Astrocyte (in vitro differentiated cells and primary cell): ENCODE results near the gene PP2D1.

Experiments used
- EZH2 ChIP-seq: IDR thresholded peaks from 2 replicates; pipeline ENCODE4 v1.6.1; 2012; ENCODE audit warnings: mild to moderate bottlenecking, low read length, inconsistent platforms; ENCODE audit not compliant: insufficient read depth
- TF ChIP-seq, protein P1 (sequence below): IDR thresholded peaks from 2 replicates; pipeline ENCODE4 v1.5.1; 2011; ENCODE audit warnings: low read depth, mild to moderate bottlenecking, inconsistent platforms, low read length, moderate library complexity; ENCODE audit not compliant: insufficient read depth

DNA sequence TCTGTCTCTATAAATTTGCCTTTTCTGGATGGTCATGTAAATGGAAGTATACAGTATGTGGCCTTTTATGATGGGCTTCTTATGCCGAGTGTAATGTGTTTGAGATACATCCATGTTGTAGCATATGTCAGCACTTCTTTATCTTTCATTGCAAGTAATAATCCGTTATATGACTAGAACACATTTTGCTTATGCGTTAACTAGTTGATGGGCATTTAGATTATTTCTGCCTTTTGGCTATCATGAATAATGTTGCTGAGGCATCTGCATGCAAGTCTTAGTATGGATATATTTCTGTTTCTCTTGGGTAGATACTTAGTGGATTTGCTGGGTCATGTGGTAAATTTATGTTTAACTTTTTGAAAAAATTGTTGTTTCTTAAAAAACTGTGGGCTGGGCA, 47.9 kb upstream of the PP2D1 start:
- TF ChIP-seq, protein P1, sequence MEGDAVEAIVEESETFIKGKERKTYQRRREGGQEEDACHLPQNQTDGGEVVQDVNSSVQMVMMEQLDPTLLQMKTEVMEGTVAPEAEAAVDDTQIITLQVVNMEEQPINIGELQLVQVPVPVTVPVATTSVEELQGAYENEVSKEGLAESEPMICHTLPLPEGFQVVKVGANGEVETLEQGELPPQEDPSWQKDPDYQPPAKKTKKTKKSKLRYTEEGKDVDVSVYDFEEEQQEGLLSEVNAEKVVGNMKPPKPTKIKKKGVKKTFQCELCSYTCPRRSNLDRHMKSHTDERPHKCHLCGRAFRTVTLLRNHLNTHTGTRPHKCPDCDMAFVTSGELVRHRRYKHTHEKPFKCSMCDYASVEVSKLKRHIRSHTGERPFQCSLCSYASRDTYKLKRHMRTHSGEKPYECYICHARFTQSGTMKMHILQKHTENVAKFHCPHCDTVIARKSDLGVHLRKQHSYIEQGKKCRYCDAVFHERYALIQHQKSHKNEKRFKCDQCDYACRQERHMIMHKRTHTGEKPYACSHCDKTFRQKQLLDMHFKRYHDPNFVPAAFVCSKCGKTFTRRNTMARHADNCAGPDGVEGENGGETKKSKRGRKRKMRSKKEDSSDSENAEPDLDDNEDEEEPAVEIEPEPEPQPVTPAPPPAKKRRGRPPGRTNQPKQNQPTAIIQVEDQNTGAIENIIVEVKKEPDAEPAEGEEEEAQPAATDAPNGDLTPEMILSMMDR = no peak
- no peak for TF ChIP-seq EZH2
